NOMO-1 treated with DMSO at 0.1 percent for 48 hours (cell line): Measurements from ENCODE around the gene CCNB2.

Experiments used
- DNase-seq: peaks from one replicate; lab custom pipeline; 2025; ENCODE audit not compliant: unreplicated experiment; lab: John Stamatoyannopoulos, UW

Gene CCNB2

GRCh38 chr15:59165726-59166125 is 60.8 kb downstream of the CCNB2 start:
- DNase-seq: peak; percentile 82

- no peak for DNase-seq
These were observed 61.2 kb downstream of the CCNB2 start for GRCh38 chr15:59166166-59166565.

- no peak for DNase-seq
These were observed 61.8 kb downstream of the CCNB2 start for GRCh38 chr15:59166601-59167265.

GRCh38 chr15:59168536-59168935 is 63.6 kb downstream of the CCNB2 start:
- DNase-seq: no peak

GRCh38 chr15:59169251-59169708 is 64.3 kb downstream of the CCNB2 start:
- peak; percentile 79 for DNase-seq

- DNase-seq: no peak
These were observed 65.5 kb downstream of the CCNB2 start for GRCh38 chr15:59170295-59171066.

- no peak for DNase-seq
These were observed 66.1 kb downstream of the CCNB2 start for GRCh38 chr15:59171067-59171397.

- no peak for DNase-seq
These were observed 67.4 kb downstream of the CCNB2 start for GRCh38 chr15:59172289-59172901.

- no peak for DNase-seq
These were observed 68.2 kb downstream of the CCNB2 start for GRCh38 chr15:59173194-59173593.

GRCh38 chr15:59174151-59174834 is 69.3 kb downstream of the CCNB2 start:
- DNase-seq: no peak
